Measurements from ENCODE around the gene OR14A16. TPM values are rescaled to one million over a fixed set of nuclear protein-coding genes. Genes with fewer than 3 reads are reported as not detected.

The OR14A16 gene
- total RNA-seq, 1 experiment from 2014 or later: not detected

DNA sequence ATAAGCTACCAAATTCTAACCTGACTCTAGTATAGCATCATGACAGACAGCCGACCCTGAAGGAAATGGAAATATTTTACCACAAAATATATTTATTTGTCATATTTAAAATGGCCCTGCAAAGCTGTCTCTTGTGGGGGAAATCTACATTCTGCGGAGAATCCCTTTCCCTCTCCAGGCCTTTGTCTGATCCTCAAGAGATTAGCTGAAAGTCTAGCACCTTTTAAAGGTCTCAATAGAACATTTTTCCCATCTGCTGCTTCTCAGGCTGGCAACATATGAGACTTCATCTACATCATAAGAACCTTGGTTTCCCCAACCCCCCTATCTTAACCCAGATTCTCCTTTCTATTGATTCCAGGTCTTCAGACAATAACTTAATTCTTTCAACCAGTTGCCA is 19.5 kb upstream of the OR14A16 start:
- no peak for DNase-seq
- no peak overlapping the region for H3K27ac ChIP-seq
- H3K9me3 ChIP-seq (ENCODE audit: insufficient read depth, low read depth): no peaks in the 10 kb centered on the region
- POLR2A ChIA-PET (ENCODE audit: unreplicated experiment): no interaction called here
- H3K79me2 ChIP-seq (ENCODE audit: low read depth): no peaks in the 10 kb centered on the region
- H3K4me1 ChIP-seq (replicated peaks; ENCODE audit: insufficient read depth): no peaks in the 10 kb centered on the region
- H3K4me3 ChIP-seq: no peak overlapping the region
- H3K9me2 ChIP-seq (ENCODE audit: insufficient read depth): no peaks in the 10 kb centered on the region
- TF ChIP-seq EZH2 (IDR thresholded peaks at IDR 0.05; ENCODE audit: low read depth): no peak
- TF ChIP-seq CTCF (conservative IDR thresholded peaks at IDR 0.05): no peak
- no peaks in the 10 kb centered on the region for H3F3A ChIP-seq (ENCODE audit: insufficient read depth, low read depth)
- CTCF ChIA-PET: no interaction called here
- no TSS peak for BruUV-seq (replicated peaks)
- H3K4me2 ChIP-seq: no peak overlapping the region
- intact Hi-C loops (cut with micrococcal nuclease; ENCODE audit: unreplicated experiment): no loop called here
- H3K36me3 ChIP-seq (ENCODE audit: low read depth): no peaks in the 10 kb centered on the region
- H2AFZ ChIP-seq: no peak overlapping the region
- H4K20me1 ChIP-seq (ENCODE audit: insufficient read depth): no peaks in the 10 kb centered on the region
- H3K27me3 ChIP-seq (ENCODE audit: insufficient read depth, low read depth): 0 out of 2 replicates have a peak, but pooled peaks cover 6% of the 10 kb centered on the region

- H3K9me2 ChIP-seq (ENCODE audit: insufficient read depth): no peaks in the 10 kb centered on the region
- BruUV-seq (replicated peaks): no TSS peak
- no peak within 1 kb of the TSS for H3K27ac ChIP-seq
- no peaks in the 10 kb centered on the region for H3K4me1 ChIP-seq (replicated peaks; ENCODE audit: insufficient read depth)
- H3K4me2 ChIP-seq: no peak within 1 kb of the TSS
- no peak within 1 kb of the TSS for H2AFZ ChIP-seq
- DNase-seq: no peak
- TF ChIP-seq EZH2 (IDR thresholded peaks at IDR 0.05; ENCODE audit: low read depth) (no peak), CTCF (conservative IDR thresholded peaks at IDR 0.05) (no peak)
- H3F3A ChIP-seq (ENCODE audit: insufficient read depth, low read depth): no peaks in the 10 kb centered on the region
- no peaks in the 10 kb centered on the region for H3K9me3 ChIP-seq (ENCODE audit: insufficient read depth, low read depth)
- H3K27me3 ChIP-seq (ENCODE audit: insufficient read depth, low read depth): 0 out of 2 replicates have a peak, but pooled peaks cover 6% of the 10 kb centered on the region
- no peak within 1 kb of the TSS for H3K4me3 ChIP-seq
- ChIA-PET POLR2A (ENCODE audit: unreplicated experiment) (no interaction called here), CTCF (no interaction called here)
- H3K36me3 ChIP-seq (ENCODE audit: low read depth): no peaks in the 10 kb centered on the region
- no peaks in the 10 kb centered on the region for H4K20me1 ChIP-seq (ENCODE audit: insufficient read depth)
- intact Hi-C loops (cut with micrococcal nuclease; ENCODE audit: unreplicated experiment): no loop called here
- no peaks in the 10 kb centered on the region for H3K79me2 ChIP-seq (ENCODE audit: low read depth)
These were observed 17.9 kb upstream of the OR14A16 start, which contains the start of gene OR11L1 for GRCh38 chr1:247841796-247842195. Gene OR11L1 (minus strand): TSS chr1:247841896. CDS start chr1:247841896, 0 bp downstream.

- Histone ChIP-seq H3K9me3 (ENCODE audit: insufficient read depth, low read depth) (no peaks in the 10 kb centered on the region), H3K9me2 (ENCODE audit: insufficient read depth) (no peaks in the 10 kb centered on the region), H3K27ac (no peak overlapping the region), H3K36me3 (ENCODE audit: low read depth) (no peaks in the 10 kb centered on the region), H3K27me3 (ENCODE audit: insufficient read depth, low read depth) (0 out of 2 replicates have a peak, but pooled peaks cover 6% of the 10 kb centered on the region), H3K4me1 (replicated peaks; ENCODE audit: insufficient read depth) (no peaks in the 10 kb centered on the region), H3F3A (ENCODE audit: insufficient read depth, low read depth) (no peaks in the 10 kb centered on the region), H4K20me1 (ENCODE audit: insufficient read depth) (no peaks in the 10 kb centered on the region), H3K79me2 (ENCODE audit: low read depth) (no peaks in the 10 kb centered on the region), H2AFZ (no peak overlapping the region), H3K4me3 (no peak overlapping the region), H3K4me2 (no peak overlapping the region)
- TF ChIP-seq CTCF (conservative IDR thresholded peaks at IDR 0.05): no peak
- no peak for TF ChIP-seq EZH2 (IDR thresholded peaks at IDR 0.05; ENCODE audit: low read depth)
- intact Hi-C loops (cut with micrococcal nuclease; ENCODE audit: unreplicated experiment): no loop called here
- POLR2A ChIA-PET (ENCODE audit: unreplicated experiment): no interaction called here
- no peak for DNase-seq
- CTCF ChIA-PET: no interaction called here
- no TSS peak for BruUV-seq (replicated peaks)
These were observed 16.9 kb upstream of the OR14A16 start for GRCh38 chr1:247840818-247841217.
